Adrenal gland (tissue), 12 donors: ENCODE results near the gene IPCEF1. TPM values are rescaled to one million over a fixed set of nuclear protein-coding genes. Genes with fewer than 3 reads are reported as not detected.

Experiments used
- DNase-seq, 7 donors: peaks; one replicate each; pipeline ENCODE4 v3.0.0-alpha.2; 2019 to 2020
- H3K27ac ChIP-seq, 5 donors: fragments of 200-600 bp; sonication (generic) in 4 of 5; 1 replicate in 3 of 5; 2 replicates in 2 of 5; pipeline versions ENCODE4 v1.5.1 to v1.8.0; 2016 to 2020; ENCODE audit warnings: mild to moderate bottlenecking in 1 of 5
- H3K27me3 ChIP-seq: fragments of 200-600 bp; 2 replicates; pipeline ENCODE4 v1.8.0; 2021
- H3K36me3 ChIP-seq, 2 donors: fragments of 200-600 bp; replicated peaks in 1 of 2; 1 replicate in 1 of 2; 2 replicates in 1 of 2; pipeline versions ENCODE4 v1.5.1 to v1.8.0; 2018 to 2022
- H3K4me1 ChIP-seq, 2 donors: fragments of 200-600 bp; replicated peaks in 1 of 2; 1 replicate in 1 of 2; 2 replicates in 1 of 2; pipeline versions ENCODE4 v1.5.1 to v1.8.0; 2018 to 2021
- H3K4me3 ChIP-seq, 4 donors: fragments of 200-600 bp; sonication (generic) in 3 of 4; one replicate each; pipeline ENCODE4 v1.5.1; 2016 to 2018
- H3K9me3 ChIP-seq, 3 donors: fragments of 200-600 bp; sonication (generic) in 1 of 3; replicated peaks in 1 of 3; 1 replicate in 2 of 3; 2 replicates in 1 of 3; pipeline versions ENCODE4 v1.5.1 to v1.8.0; 2016 to 2021
- CTCF ChIP-seq, 6 experiments: fragments of 450-650 bp in 4 of 6; fragments of 200-600 bp in 2 of 6; sonication (generic) in 1 of 6; IDR thresholded peaks; 1 replicate in 5 of 6; 2 replicates in 1 of 6; pipeline versions ENCODE4 v1.5.1 to v1.8.0; 2016 to 2021; ENCODE audit warnings: antibody characterized with exemption in 6 of 6, mild to moderate bottlenecking in 2 of 6, moderate library complexity in 1 of 6
- POLR2A ChIP-seq, 2 donors: fragments of 450-650 bp; IDR thresholded peaks; one replicate each; pipeline ENCODE4 v1.6.1; 2017; ENCODE audit warnings: antibody characterized with exemption in 2 of 2, mild to moderate bottlenecking in 2 of 2, moderate library complexity in 1 of 2
- WGBS, 4 donors: extraction: QIAGEN DNeasy Blood & Tissue Kit in 2 of 4; methylation state at CpG; one replicate each; pipeline versions ENCODE4 v1.1.5 to v1.1.7; 2013 to 2017; 5-methylcytosine and 5-hydroxymethylcytosine counted together
- intact Hi-C, 2 donors: fragments of 100-400 bp; cut with DNase I; formaldehyde crosslinking; loops; one replicate each; pipeline versions ENCODE4 v1.14.1 to v1.15.0; 2022 to 2023
- polyA plus RNA-seq, 3 donors: library from polyadenylated mRNA; stranded (reverse); fragments of 200-250 nt in 2 of 3; fragments of 350-450 nt in 1 of 3; fragmentation: Illumina TruSeq in 1 of 3; extraction: RNeasy Lipid Tissue Mini Kit (QIAGEN cat#74804) in 1 of 3; gene quantifications; one replicate each; pipeline ENCODE4 v1.2.3, GENCODE V29; 2013 to 2014
- total RNA-seq, 9 donors: library from RNA; depleted of rRNA in 4 of 9; stranded (reverse); fragments of >200 nt in 4 of 9; fragments of 120-200 nt in 1 of 9; fragmentation: NEBNext Ultra II Directional in 1 of 9; extraction: Animal tissue kit (Norgen Biotek cat#: 25700) in 1 of 9; gene quantifications; one replicate each; pipeline versions ENCODE4 v1.1.0 to v1.2.4, GENCODE V29; 2013 to 2023
- donor health status: healthy with polysubstance abuse.
- donor health status: Bipolar disorder and iron deficiency.
- donor health status: DM: yes; HTN: yes; CAD: no.
- donor health status: DM: no; HTN: no; CAD: no.
- donor health status: DM: no; HTN: no; CAD: no.
- donor health status: DM: yes; HTN: yes; CAD: no.

Gene IPCEF1
- total and polyA plus RNA-seq, 12 donors = 0.07 to 1.2 (median 0.72) TPM; not detected in 1

GRCh38 chr6:154292855-154293519 lies 63.6 kb downstream of the IPCEF1 start:
- WGBS, 4 donors = 54 to 61% (median 58%) methylated on average over 4 of the region's 4 CpGs

GRCh38 chr6:154292066-154292465 lies 64.5 kb downstream of the IPCEF1 start:
- Histone ChIP-seq H3K4me3 (no peak overlapping the region), H3K4me1 (peaks cover 0 to 9% of the 10 kb centered on the region in 2 donors), H3K27me3 (no peaks in the 10 kb centered on the region), H3K9me3 (no peaks in the 10 kb centered on the region), H3K27ac (no peak overlapping the region), H3K36me3 (no peaks in the 10 kb centered on the region)
- DNase-seq = no peak
- TF ChIP-seq CTCF (IDR thresholded peaks at IDR 0.05) (no peak), POLR2A (IDR thresholded peaks at IDR 0.05) (no peak)
- 63 to 85% (median 66%) methylated on average over 3 of the region's 3 CpGs for WGBS, 4 donors
- intact Hi-C loops = no loop called here

More at GRCh38 chr6:154292855-154293519, 63.6 kb downstream of the IPCEF1 start:
- no peak for TF ChIP-seq POLR2A (IDR thresholded peaks at IDR 0.05)
- no peak for TF ChIP-seq CTCF (IDR thresholded peaks at IDR 0.05)
- H3K27ac ChIP-seq = no peak overlapping the region
- no peaks in the 10 kb centered on the region for H3K27me3 ChIP-seq
- no peak overlapping the region for H3K4me3 ChIP-seq
- H3K36me3 ChIP-seq = no peaks in the 10 kb centered on the region
- no peak for DNase-seq
- H3K4me1 ChIP-seq = peaks cover 4 to 16% of the 10 kb centered on the region in 2 donors
- intact Hi-C loops = no loop called here
- no peaks in the 10 kb centered on the region for H3K9me3 ChIP-seq

- no peak for TF ChIP-seq CTCF (IDR thresholded peaks at IDR 0.05)
- TF ChIP-seq POLR2A (IDR thresholded peaks at IDR 0.05) = no peak
- Histone ChIP-seq H3K9me3 (no peaks in the 10 kb centered on the region), H3K4me3 (no peak overlapping the region), H3K27me3 (no peaks in the 10 kb centered on the region), H3K27ac (no peak overlapping the region), H3K36me3 (no peaks in the 10 kb centered on the region), H3K4me1 (peaks cover 0 to 9% of the 10 kb centered on the region in 2 donors)
- DNase-seq = no peak
- intact Hi-C loops = no loop called here
- 84 to 92% (median 89%) methylated on average over 4 to 6 of the region's 6 CpGs for WGBS, 4 donors
Observed at GRCh38 chr6:154289818-154290508, 66.6 kb downstream of the IPCEF1 start.

- no peaks in the 10 kb centered on the region for H3K4me1 ChIP-seq
- no peak overlapping the region for H3K27ac ChIP-seq
- no peak overlapping the region for H3K4me3 ChIP-seq
- no peaks in the 10 kb centered on the region for H3K27me3 ChIP-seq
- H3K36me3 ChIP-seq = no peaks in the 10 kb centered on the region
- intact Hi-C loops = no loop called here
- 48 to 73% (median 63%) methylated on average over 1 of the region's 1 CpG for WGBS, 4 donors
- no peaks in the 10 kb centered on the region for H3K9me3 ChIP-seq
- no peak for TF ChIP-seq POLR2A (IDR thresholded peaks at IDR 0.05)
- TF ChIP-seq CTCF (IDR thresholded peaks at IDR 0.05) = no peak
- DNase-seq = no peak
Observed at GRCh38 chr6:154285826-154286225, 70.8 kb downstream of the IPCEF1 start.
